ENCODE data around the gene CENPX.

CENPX gene

DNA sequence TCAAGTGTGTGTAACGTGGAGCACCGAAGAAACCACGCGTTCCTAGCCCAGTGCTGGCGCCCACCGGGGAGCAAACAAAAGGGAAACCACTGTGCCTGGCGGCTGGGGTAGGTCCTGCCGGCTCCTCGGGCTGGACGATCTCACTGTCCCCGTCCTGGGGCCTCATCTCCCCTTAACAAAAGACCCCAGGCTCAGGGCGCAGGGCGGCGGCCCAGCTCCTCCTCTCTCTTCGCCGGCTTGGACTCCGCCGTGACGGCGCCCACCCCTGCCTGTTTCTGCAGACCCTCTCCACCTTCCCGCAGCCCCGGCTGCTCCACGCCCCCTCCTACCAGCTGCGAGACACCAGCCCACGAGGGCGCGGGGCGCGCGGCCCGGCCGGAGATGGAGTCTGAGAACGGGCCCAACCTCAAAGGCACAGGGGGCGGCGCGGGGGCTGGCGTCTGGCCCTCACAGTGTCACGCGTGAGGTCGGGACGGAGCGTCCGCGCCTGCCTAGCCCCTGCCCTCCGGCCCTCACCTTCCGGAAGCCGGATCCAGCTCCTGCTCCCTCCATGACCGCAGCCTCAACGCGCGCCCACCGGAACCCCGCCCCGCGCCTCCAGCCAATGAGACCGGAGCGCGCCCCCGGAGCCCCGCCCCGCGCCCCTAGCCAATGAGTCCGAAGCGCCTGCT, at the start of gene CENPX:
Gene CENPX, minus strand, starts transcription at position 569 of the 671 bp plus-strand sequence. Its CDS starts 17 bp downstream, at position 552.
- in situ Hi-C loops (cut with MboI; ENCODE audit: low pct_unique_long_range_greater_than_20kb, low sequenced_read_pairs), result no loop called here
- no peak for DNase-seq

DNA sequence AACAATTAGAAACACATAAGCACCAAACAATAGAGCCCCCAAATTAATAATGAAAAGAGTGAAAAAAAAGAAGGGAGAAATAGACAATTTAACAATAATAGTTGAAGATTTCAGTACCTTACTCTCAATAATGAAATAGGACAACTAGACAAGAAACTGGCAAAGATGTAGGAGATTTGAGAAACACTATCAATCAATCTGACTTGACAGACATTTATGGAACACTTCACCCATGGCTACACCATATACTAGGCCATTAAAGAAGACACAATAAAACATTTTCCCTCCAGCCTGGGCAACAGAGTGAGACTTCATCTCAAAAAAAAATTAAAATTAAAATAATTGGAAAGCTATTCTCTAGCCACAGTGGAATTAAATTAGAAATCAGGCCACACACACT, 47.9 kb upstream of the CENPX start:
- DNase-seq, result no peak
- in situ Hi-C loops (cut with MboI; ENCODE audit: low pct_unique_long_range_greater_than_20kb, low sequenced_read_pairs), result no loop called here

DNA sequence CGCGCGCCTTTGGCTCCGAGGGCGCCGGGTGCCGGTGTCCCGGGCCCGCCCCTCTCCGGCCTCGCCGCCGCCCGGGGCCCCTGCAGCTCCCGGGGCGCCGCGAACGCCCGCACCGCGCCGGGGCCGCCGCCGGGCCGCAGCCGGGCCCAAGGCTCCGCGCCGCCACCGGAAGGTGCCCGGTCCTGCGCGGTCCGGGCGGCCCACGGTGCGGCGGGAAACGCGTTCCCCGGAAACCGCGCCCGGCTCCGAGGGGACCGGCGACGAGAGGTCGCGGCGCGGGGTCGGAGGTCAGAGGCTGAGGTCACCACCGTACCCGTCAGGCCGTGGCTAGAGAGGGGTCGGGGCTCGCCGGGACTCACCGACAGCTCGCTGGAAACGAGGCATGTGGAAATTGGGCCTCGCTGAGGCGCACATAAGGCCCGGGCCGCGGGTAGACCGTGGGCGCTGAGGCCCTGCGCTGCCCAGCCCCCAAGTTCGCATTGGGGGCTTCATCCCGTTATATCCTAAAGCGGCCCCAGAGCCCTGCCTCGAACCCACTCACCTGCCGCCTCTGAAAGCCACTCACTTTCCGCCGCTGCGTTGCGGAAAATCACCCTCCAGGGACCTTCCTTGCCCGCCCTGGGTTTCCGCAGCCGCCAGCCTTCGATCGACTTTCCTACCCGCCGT, 43.1 kb upstream of the CENPX start, which contains the start of gene DUS1L:
Gene DUS1L, minus strand, starts transcription at position 167 of the 666 bp plus-strand sequence. CDS start 745 bp downstream, outside the sequence.
- DNase-seq, result peak; percentile 45
- in situ Hi-C loops (cut with MboI; ENCODE audit: low pct_unique_long_range_greater_than_20kb, low sequenced_read_pairs), result no loop called here

DNA sequence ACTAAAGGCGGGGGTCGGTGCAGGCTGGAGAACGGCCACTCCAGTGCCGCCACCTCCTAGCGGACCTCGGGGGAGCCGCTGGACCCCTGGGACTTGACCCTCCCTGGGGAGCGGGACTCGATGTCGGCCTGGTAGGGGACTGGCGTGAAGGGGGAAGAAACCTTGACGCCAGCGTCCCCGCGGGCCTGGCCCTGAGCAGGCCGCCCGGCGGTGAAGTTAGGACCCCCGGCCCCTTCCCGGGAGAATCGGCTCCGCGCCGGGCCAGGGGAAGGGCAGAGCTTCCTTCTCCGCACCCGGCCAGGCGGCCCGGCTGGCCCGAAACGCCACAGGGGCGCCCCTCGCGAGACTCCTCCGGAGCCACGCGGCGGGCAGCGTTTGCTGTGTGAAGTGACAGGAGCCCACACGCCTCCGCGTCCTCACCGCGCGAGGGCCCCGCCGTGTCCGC, 42.5 kb upstream of the CENPX start:
- in situ Hi-C loops (cut with MboI; ENCODE audit: low pct_unique_long_range_greater_than_20kb, low sequenced_read_pairs), result no loop called here

DNA sequence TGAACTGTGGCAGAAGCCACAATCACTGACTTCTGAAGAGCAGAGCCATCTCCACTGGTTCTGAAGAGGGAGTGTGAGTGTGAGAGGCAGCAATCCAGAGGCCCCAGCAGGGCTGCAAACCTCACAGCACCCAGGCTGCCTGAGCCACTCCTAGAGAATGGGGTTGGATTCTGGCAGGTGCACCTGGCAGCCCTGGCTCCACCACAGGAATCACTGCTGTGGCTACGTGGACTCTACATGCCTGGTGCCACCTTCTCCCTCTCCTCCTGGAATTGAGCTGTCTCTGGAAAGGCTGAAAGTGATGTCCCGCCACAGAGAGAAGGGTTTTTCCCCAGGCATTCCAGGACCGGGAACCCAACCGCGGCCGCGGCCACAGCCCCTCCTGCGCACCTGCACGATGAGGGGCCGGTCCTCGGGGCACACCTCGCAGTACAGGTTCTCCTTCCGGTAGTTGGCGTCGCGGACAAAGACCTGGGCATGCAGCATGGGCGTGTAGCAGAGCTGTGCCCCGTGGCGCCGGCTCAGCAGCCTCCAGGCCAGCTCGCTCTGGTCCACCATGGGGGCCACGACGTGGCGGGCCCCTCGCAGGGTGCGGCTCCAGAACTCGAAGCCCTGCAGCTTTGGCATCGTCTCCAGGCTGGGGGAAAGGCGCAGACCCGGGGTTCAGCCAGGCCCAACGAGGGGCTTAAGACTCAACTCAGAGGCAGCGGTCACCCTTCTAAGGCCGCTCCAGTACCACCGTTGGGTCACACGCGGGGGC, 41.9 kb upstream of the CENPX start:
- DNase-seq, result no peak
- in situ Hi-C loops (cut with MboI; ENCODE audit: low pct_unique_long_range_greater_than_20kb, low sequenced_read_pairs), result no loop called here

More for the DNA sequence above, 42.5 kb upstream of the CENPX start:
- DNase-seq, result no peak

DNA sequence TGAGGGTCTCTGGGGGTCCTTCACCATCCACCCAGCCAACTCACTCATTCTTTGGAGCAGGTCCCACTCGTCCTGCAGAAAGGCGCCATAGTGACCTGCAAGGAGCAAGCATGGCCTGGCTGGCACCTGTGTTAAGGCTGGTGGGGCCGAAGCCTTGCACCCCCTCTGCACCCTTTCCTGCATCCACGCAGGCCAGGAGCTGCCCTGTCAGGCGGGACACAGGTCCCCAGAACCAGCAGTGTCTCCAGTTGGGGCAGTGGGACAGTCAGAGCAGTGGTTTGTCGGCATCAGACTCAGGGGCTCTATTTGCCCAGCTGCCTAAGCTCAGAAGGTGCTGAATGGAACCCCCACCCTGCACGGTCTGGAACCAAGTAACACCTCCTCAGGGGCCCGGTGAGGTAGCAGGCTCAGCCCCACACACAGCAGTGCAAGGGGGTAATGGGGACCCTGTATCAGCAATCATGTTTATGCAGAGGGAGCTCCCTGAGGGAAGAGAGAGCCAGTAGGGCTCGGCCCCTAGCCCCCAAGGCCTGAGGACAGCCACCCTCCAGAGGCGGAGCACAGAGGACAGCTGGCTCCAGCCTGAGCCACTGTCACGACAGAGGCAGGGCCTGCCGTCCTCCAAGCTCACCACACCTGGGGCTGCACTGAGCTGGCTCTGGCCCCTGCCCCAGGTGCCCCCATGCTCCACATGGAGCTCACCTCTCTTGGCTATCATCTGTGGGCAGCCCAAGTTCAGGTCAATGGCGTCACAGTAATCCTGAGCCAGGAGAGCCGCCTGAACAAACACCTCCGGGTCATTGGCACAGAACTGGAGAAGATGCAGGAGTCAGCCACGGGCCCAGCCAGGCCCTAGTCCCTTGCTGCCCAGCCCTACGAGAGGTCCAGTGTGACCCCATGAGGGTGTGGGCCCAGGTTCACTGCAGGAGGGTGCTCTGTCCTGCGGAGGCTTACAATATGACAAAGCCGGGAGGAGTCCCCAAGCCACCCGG, 41.0 kb upstream of the CENPX start:
- DNase-seq, result no peak
- in situ Hi-C loops (cut with MboI; ENCODE audit: low pct_unique_long_range_greater_than_20kb, low sequenced_read_pairs), result no loop called here

DNA sequence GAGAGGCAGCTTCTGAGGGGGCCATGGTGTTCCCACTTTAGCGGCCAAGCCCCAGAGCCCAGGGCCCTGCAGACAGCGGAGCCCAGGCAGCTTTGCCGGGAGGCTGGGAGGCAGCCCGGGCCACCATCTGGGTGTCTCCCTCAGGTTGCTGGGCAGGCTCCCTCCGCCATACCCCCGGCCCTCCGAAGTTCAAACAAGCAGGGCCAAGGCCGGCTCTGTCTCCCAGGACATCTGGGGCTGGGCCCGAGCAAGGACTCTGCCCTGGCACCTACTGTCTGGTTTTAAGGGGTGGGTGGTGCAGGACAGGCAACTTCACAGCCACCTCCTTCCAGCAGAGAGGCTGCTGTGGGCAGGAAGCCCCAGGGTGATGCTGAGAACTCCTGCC, 40.3 kb upstream of the CENPX start:
- DNase-seq, result no peak
- in situ Hi-C loops (cut with MboI; ENCODE audit: low pct_unique_long_range_greater_than_20kb, low sequenced_read_pairs), result no loop called here

DNA sequence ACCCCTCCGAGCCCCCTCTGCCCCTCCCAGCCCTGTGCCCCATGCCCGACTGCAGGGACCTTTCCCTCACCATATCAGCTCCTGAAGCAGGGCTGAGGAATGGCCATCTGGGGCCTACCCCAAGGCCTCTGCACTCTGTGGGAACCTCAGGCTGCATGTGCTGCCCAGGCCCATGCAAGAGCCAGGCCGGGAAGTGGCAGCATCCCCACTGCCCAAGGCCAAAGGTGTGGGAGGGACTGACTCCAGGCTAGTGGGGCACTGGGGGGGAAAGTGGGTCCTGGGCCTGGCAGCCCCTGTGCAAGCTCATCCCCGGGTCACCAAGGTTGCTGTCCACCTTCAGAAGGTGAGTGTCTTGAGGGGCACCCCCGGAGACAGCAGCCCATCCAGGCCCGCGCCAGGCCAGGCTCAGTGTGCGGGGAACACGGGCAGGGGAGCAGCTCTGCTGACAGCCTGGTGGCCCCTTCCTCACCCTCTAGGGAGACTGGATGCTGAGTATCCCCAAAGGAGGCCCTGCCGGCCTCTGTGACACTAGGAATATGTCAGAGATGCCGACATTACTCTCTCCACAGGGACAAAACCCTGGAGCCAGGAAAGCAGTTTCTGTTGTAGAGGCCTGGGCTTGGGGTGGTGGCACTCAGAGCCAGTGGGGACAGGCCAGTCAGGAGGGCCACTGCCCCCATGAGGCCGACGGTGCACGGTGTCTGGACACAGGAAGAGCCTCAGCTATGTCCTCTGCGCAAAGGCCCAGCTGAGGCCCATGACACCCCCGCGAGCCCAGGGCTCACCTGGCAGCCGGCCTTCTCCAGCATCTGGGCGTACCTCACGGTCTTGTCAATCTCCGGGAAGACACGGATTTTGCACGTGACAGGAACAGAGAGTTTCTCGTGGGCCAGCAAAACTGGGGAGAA, 39.7 kb upstream of the CENPX start:
- DNase-seq, result no peak
- in situ Hi-C loops (cut with MboI; ENCODE audit: low pct_unique_long_range_greater_than_20kb, low sequenced_read_pairs), result no loop called here

DNA sequence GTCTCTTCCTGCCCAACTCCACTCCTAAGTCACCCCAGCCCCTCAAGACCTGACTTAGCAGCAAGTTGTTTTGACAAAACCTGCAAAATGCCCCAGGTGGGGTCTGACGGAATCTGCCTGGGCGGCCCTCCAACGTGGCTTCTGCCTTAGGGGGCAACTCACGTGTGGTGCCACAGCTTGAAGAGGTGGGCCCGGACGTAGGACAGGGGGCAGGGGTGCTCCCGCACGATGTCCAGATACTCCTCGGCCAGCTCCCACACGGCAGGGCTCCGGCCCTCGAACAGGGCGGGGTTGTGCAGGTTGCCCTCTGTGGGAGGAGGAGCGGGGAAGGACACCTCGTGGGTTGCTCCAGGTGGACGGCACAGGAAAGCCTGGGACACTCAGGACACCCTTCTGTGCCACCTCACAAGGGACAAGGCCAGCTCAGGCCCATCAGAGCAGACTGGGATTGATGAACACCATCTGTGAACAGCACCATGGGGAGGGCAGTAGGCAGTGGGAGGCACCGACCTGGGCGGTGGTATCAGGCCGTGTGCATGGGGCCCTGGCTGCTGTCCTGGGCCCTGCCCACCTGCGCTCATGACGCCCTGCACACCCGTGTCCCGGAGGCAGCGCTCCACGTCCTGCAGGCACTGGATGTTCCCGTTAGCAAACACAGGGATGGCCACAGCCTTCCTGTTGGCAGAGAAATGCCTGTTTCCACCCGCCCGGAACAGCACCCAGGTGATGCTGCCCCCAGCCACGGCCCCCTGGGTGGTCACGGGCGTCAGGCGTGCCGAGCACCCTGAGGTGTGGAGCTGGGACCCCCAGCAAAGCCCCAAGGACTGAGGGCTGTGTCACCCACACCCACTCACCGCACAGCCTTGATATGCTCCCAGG, 38.6 kb upstream of the CENPX start:
- DNase-seq, result no peak
- in situ Hi-C loops (cut with MboI; ENCODE audit: low pct_unique_long_range_greater_than_20kb, low sequenced_read_pairs), result no loop called here

DNA sequence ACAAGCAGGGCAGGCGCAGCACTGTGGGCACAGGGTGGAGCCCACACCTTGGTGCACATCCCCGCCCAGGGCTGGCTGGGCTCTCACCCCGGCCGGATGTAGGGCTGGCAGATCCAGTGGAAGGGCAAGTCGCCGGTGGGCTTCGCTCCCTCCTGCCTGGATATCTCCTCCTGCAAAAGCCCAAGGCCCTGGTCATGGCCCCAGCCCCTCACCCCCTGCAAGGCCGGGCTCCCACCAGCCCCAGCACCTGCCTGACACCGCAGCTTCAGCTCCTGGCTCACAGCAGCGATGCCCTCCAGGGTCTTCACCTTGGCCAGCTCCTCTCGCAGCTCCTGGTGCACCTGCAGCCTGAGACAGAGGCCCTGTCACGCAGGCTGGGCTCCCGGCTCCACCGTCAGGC, 37.9 kb upstream of the CENPX start:
- in situ Hi-C loops (cut with MboI; ENCODE audit: low pct_unique_long_range_greater_than_20kb, low sequenced_read_pairs), result no loop called here
- no peak for DNase-seq

DNA sequence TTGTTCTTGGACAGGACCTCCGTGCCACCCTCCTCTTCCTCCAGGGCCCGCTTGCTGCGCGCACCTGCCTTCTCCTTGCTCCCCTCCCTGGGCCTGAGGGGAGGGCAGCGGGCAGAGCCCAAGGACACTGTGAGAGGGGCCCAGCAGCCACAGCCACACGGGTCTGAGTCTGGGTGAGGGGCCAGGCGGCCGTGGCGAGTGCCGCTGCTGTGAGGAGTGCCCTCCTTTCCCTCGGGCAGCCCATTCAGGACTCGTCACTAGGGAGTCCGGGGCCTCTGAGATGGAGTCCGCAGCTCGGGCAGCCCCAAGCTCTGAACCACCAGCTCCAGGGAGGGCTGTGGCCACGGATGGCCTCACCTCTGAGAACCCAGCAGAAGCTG, 37.3 kb upstream of the CENPX start:
- in situ Hi-C loops (cut with MboI; ENCODE audit: low pct_unique_long_range_greater_than_20kb, low sequenced_read_pairs), result no loop called here
- DNase-seq, result no peak

DNA sequence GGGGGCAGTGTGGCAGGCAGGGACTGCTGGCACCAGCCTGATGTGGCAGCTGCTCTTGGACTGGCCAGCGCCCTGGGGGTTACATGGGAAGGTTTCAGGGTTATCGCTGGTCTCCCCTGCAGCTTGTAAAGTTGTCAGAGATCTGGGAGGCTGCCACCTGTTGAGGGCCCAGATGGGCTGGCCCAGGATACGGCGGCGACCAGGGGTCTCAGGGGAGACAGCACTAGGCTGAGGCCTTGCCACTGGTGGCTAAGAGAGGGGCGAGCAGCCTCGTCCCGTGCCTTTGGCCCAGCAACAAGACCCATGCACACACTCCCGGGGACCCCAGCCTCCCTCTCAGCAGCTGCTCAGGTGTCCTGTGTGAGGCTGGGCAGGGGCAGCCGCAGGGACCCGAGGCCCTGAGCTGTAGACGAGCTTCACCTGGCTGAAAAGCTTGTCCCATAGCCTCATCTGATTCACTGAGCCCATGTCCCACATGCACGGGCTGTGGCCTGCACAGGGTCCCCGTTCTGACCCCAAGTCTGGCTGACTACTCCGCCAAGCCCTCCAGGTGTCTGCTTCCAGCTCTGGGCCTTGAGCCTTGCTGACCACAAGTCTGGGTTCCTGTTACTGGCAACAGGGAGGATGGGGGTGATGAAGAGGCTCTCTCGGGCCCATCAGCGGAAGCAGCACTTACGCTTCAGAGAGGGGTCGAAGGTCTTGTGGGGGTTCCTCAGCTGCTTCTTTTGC, 36.8 kb upstream of the CENPX start:
- in situ Hi-C loops (cut with MboI; ENCODE audit: low pct_unique_long_range_greater_than_20kb, low sequenced_read_pairs), result no loop called here
- no peak for DNase-seq

DNA sequence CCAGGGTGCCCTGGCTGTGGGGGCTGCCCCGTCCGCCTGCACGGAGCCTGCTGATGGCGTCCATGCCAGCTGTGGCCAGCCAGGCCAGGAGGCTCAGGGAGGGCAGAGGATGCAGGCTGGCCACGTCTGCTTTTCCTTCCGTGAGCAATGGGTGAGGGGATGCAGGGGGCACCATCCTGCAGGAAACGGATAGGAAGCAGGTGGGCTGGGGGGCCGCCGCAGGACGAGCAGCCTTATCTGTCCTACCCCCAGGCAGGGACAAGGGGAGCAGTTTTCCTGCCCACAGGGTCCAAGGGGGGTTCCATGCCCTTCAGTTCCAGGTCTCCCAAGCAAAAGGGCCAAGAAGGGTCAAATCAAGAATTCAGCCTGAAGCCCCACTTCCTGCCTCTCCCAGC, 36.2 kb upstream of the CENPX start:
- in situ Hi-C loops (cut with MboI; ENCODE audit: low pct_unique_long_range_greater_than_20kb, low sequenced_read_pairs), result no loop called here
- no peak for DNase-seq

DNA sequence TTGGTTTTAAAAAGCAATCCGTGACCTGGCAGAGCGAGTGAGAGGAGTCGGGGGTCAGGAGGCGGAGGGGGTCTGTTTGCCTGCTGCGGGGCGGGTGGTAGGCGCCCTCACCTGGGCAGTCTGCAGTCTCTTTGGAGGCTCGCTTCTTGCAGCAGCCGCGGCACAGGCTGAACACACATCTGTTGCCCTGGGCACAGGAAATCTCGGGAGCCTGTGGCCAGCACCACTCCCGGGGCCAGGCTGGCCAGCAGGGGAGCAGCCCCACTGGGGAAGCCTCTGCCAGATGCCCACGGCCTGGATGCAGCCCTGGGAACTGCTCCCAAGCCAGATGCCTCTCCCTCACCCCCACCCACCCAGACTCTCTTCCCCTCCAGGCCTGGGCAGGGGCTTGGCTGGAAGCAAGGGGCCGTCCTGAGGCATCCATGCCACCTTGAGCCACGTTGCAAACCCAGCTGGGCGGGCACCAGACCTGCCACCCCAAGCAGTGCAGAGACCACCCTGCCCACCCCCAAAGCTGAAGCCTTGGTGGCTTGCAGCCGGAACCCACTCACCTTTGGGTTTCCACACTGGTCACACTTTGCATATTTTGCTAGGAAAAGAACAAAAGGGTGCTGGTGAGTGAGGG, 35.7 kb upstream of the CENPX start:
- no peak for DNase-seq
- in situ Hi-C loops (cut with MboI; ENCODE audit: low pct_unique_long_range_greater_than_20kb, low sequenced_read_pairs), result no loop called here

DNA sequence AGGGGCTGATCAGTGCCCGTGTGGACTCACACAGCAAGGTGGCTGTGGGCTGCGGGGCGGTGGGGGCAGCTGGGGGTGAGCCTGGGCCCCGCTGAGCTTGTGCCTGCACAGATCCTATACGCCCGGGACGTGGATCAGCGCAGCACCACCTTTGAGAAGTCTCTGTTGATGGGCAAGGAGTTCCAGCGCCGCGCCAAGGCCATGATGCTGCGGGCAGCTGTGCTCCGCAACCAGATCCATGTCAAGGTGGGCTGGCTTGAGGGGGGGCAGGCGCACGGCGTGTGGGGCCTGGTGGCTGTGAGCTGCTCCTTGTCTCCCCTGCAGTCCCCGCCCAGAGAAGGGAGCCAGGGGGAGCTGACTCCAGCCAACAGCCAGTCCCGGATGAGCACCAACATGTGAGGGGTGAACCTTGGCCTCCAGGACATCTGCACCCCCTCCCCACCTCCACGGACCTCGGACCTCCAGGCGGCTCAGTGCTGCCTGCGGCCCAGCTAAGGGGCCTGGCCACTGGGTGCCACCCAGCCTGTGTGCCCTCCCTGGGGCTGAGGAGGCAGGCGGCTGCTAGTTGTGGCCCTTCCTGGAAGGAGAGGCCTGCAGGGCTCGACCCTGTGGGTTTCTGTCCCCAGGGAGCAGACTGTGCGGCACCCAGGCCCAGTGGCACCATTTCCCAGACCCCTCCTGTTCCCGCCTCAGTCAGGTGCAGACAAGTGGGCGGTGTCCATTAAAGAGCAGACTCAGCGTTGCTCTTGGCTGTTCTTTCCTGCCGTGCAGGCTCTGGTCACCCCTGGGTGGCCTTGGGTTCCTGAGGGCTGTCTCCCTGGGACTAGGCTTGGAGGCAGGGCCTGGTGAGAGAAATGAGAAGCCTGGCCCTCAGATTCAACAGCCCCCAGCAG, 34.3 kb upstream of the CENPX start:
- in situ Hi-C loops (cut with MboI; ENCODE audit: low pct_unique_long_range_greater_than_20kb, low sequenced_read_pairs), result no loop called here

More for the DNA sequence above, 34.3 kb upstream of the CENPX start:
- no peak for DNase-seq

All from KBM-7 (cell line).